WTC11 (cell line): Measurements from ENCODE around the gene IFNLR1. TPM values are rescaled to one million over a fixed set of nuclear protein-coding genes. Genes with fewer than 3 reads are reported as not detected.

Source experiments
- total RNA-seq: library from RNA; stranded (reverse); gene quantifications from 3 replicates; pipeline ENCODE4 v1.2.3, GENCODE V29; 2021

IFNLR1 gene
- total RNA-seq, 1 experiment from 2014 or later, result 6.6 TPM

Other genes with a start within 250 kb of the IFNLR1 start
- gene PNRC2, start 227.5 kb downstream of the IFNLR1 start, total RNA-seq, result 133 to 166 TPM (median 153 TPM) in 3 replicates
- 163 to 178 TPM (median 170 TPM) in 3 replicates for gene SRSF10, start 207.0 kb downstream of the IFNLR1 start, total RNA-seq
- 0.13 to 0.16 TPM (median 0.14 TPM) in 3 replicates for gene MYOM3, start 75.2 kb downstream of the IFNLR1 start, total RNA-seq
- gene IL22RA1, start 44.1 kb downstream of the IFNLR1 start, total RNA-seq, result 0.14 to 0.28 TPM (median 0.25 TPM) in 3 replicates
- 1.5 to 3.0 TPM (median 2.5 TPM) in 3 replicates for gene GRHL3, start 132.1 kb upstream of the IFNLR1 start, total RNA-seq
- gene STPG1, start 226.5 kb upstream of the IFNLR1 start, total RNA-seq, result 9.9 to 12.8 TPM (median 10.1 TPM) in 3 replicates
- gene NIPAL3, start 228.5 kb upstream of the IFNLR1 start, total RNA-seq, result 11.2 to 11.3 TPM (median 11.2 TPM) in 3 replicates